GM12878 (cell line): ENCODE results near the gene CCL20. TPM values are rescaled to one million over a fixed set of nuclear protein-coding genes. Genes with fewer than 3 reads are reported as not detected.

ENCODE experiments used
- ATF7 ChIP-seq: fragments of 450-650 bp; IDR thresholded peaks from 2 replicates; pipeline ENCODE4 v1.6.1; 2016; ENCODE audit warnings: low read depth, mild to moderate bottlenecking
- BCL3 ChIP-seq: IDR thresholded peaks from 2 replicates; pipeline ENCODE4 v1.6.1; 2011; ENCODE audit warnings: borderline replicate concordance, low read depth, mild to moderate bottlenecking, moderate library complexity, low read length; ENCODE audit not compliant: insufficient read depth, poor library complexity, severe bottlenecking
- CBX3 ChIP-seq: fragments of 200-600 bp; sonication (generic); IDR thresholded peaks from 2 replicates; pipeline ENCODE4 v1.6.1; 2016; ENCODE audit warnings: low read depth, borderline replicate concordance
- CREM ChIP-seq: IDR thresholded peaks from 2 replicates; pipeline ENCODE4 v1.6.1; 2014; ENCODE audit warnings: antibody characterized with exemption, low read depth
- ELK1 ChIP-seq: IDR thresholded peaks from 2 replicates; pipeline ENCODE4 v1.6.1; 2012; ENCODE audit warnings: low read depth, low read length, improper control_type of control experiment
- EP300 ChIP-seq, 2 experiments: fragments of 150-350 bp in 1 of 2; IDR thresholded peaks; 2 replicates each; pipeline ENCODE4 v1.6.1; 2011 to 2012; ENCODE audit warnings: low read depth in 2 of 2, low read length in 2 of 2, borderline replicate concordance in 1 of 2, improper control_type of control experiment in 1 of 2, inconsistent platforms in 1 of 2; ENCODE audit not compliant: control insufficient read depth in 1 of 2
- ETV6 ChIP-seq, 2 experiments: fragments of 450-650 bp in 1 of 2; IDR thresholded peaks in 1 of 2; conservative IDR thresholded peaks in 1 of 2; 2 replicates each; pipeline ENCODE4 v1.6.1; 2014; ENCODE audit warnings: antibody characterized with exemption in 1 of 2, borderline replicate concordance in 1 of 2, low read depth in 1 of 2, mild to moderate bottlenecking in 1 of 2, moderate library complexity in 1 of 2
- HDAC6 ChIP-seq: fragments of 200-600 bp; sonication (generic); IDR thresholded peaks from one replicate; pipeline ENCODE4 v1.8.0; 2017; ENCODE audit warnings: antibody characterized with exemption; ENCODE audit not compliant: unreplicated experiment
- IKZF2 ChIP-seq, 2 experiments: fragments of 450-650 bp; IDR thresholded peaks; 2 replicates each; pipeline ENCODE4 v1.6.1; 2017; ENCODE audit warnings: mild to moderate bottlenecking in 2 of 2, moderate library complexity in 2 of 2
- KAT2A ChIP-seq: conservative IDR thresholded peaks from 2 replicates; pipeline ENCODE4 v1.6.1; 2011; ENCODE audit warnings: low read depth, low read length; ENCODE audit not compliant: control insufficient read depth
- MEF2B ChIP-seq: fragments of 450-650 bp; IDR thresholded peaks from 2 replicates; pipeline ENCODE4 v1.6.1; 2018; ENCODE audit warnings: mild to moderate bottlenecking, moderate library complexity; ENCODE audit not compliant: partially characterized antibody, poor library complexity, severe bottlenecking
- MXI1 ChIP-seq: fragments of 150-350 bp; IDR thresholded peaks from 2 replicates; pipeline ENCODE4 v1.6.1; 2011; ENCODE audit warnings: low read depth, mild to moderate bottlenecking, inconsistent platforms, low read length, improper control_type of control experiment
- NFYA ChIP-seq: IDR thresholded peaks from 2 replicates; pipeline ENCODE4 v1.6.1; 2011; ENCODE audit warnings: low read depth, mild to moderate bottlenecking, low read length, improper control_type of control experiment, borderline replicate concordance
- NFYB ChIP-seq: IDR thresholded peaks from 2 replicates; pipeline ENCODE4 v1.6.1; 2011; ENCODE audit warnings: low read depth, mild to moderate bottlenecking, low read length, improper control_type of control experiment, moderate library complexity; ENCODE audit not compliant: insufficient read depth
- PBX3 ChIP-seq: IDR thresholded peaks from 2 replicates; pipeline ENCODE4 v1.6.1; 2011; ENCODE audit warnings: mild to moderate bottlenecking, low read depth, low read length, moderate library complexity; ENCODE audit not compliant: insufficient replicate concordance
- RCOR1 ChIP-seq: conservative IDR thresholded peaks from 2 replicates; pipeline ENCODE4 v1.6.1; 2012; ENCODE audit warnings: low read depth, low read length, improper control_type of control experiment
- STAT1 ChIP-seq: fragments of 450-650 bp; conservative IDR thresholded peaks from 2 replicates; pipeline ENCODE4 v1.6.1; 2014; ENCODE audit warnings: antibody characterized with exemption, mild to moderate bottlenecking
- ZNF24 ChIP-seq: fragments of 450-650 bp; IDR thresholded peaks from 2 replicates; pipeline ENCODE4 v1.6.1; 2017; ENCODE audit warnings: antibody characterized with exemption, mild to moderate bottlenecking
- polyA plus RNA-seq, 11 experiments: library from polyadenylated mRNA; depleted of rRNA in 4 of 11; unstranded in 6 of 11; stranded (reverse) in 5 of 11; fragments of >200 nt; fragmentation: Nextera tagmentation in 4 of 11; fragmentation: Illumina TruSeq in 1 of 11; extraction: Ambion mirVana in 4 of 11; extraction: Trizol in 1 of 11; gene quantifications; 1 replicate in 1 of 11; 2 replicates in 10 of 11; pipeline versions ENCODE4 v1.2.1 to v1.2.3, GENCODE V29; 2011 to 2016; ENCODE audit warnings: inconsistent platforms in 2 of 11, missing spikeins in 2 of 11, low read depth in 1 of 11
- total RNA-seq, 4 experiments: library from RNA; depleted of rRNA in 3 of 4; stranded (reverse); fragments of >200 nt in 3 of 4; fragmentation: Illumina TruSeq in 1 of 4; extraction: Trizol in 1 of 4; gene quantifications; 2 replicates each; pipeline versions ENCODE4 v1.2.1 to v1.2.3, GENCODE V29; 2013 to 2021
- TF ChIP-seq, protein P1 (sequence below): fragments of 450-650 bp; IDR thresholded peaks from 2 replicates; pipeline ENCODE4 v1.6.1; 2017; ENCODE audit warnings: low read depth, mild to moderate bottlenecking, moderate library complexity
- TF ChIP-seq, protein P2 (sequence below): IDR thresholded peaks from 2 replicates; pipeline ENCODE4 v1.6.1; 2012; ENCODE audit warnings: low read depth, low read length, improper control_type of control experiment
- TF ChIP-seq, protein P3 (sequence below): fragments of 450-650 bp; IDR thresholded peaks from 2 replicates; pipeline ENCODE4 v1.6.1; 2017; ENCODE audit warnings: mild to moderate bottlenecking

Gene CCL20
- total and polyA plus RNA-seq, 10 of the 15 experiments (the other 5 are each of a cell fraction or from before 2014, with no cell fraction given) = 5.5 to 35.7 (median 15.6) TPM

DNA sequence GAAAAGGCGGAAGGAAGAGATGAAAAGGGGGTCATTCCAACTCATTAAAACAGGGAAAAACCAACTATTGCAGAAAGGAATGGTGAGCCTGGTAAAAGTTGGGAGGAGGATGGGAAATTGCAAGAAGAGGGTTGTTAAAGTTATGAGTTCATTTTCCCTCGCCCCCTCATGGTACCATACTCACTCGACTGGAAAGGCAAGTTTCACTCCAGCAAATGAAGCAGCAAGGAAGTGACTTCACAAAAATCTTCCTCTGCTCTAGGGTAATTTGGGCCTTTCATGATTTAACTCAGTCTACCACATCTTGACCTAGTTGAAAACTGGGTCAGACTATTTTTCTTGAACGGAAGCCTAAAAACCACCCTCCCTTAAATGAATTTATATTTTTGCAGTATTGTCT is 34.9 kb downstream of the CCL20 start (continued):
- TF ChIP-seq ELK1 (no peak), ZNF24 (no peak), NFYA (no peak), BCL3 (peak; percentile 68), STAT1 (no peak), MEF2B (no peak), KAT2A (no peak), CBX3 (no peak), EP300 (IDR thresholded peaks at IDR 0.05; ENCODE audit: borderline replicate concordance in 1 of 2, control insufficient read depth in 1 of 2, low read depth in 2 of 2, low read length in 2 of 2) (0 out of 4 replicates have a peak, but pooled peaks of 1 of the 2 experiments have one; percentile 50), PBX3 (no peak), HDAC6 (no peak), NFYB (no peak), RCOR1 (no peak), ETV6 (conservative IDR thresholded peaks at IDR 0.05 in 1 of 2, IDR thresholded peaks at IDR 0.05 in 1 of 2; ENCODE audit: borderline replicate concordance in 1 of 2, low read depth in 1 of 2) (peak in 1 of 2 experiments; percentile 55; a peak in 2 of 4 replicates), CREM (peak; percentile 82), IKZF2 (IDR thresholded peaks at IDR 0.05) (peak in 1 of 2 experiments; percentile 73; a peak in 3 of 4 replicates), ATF7 (peak; percentile 88), MXI1 (no peak)
- TF ChIP-seq, protein P1, sequence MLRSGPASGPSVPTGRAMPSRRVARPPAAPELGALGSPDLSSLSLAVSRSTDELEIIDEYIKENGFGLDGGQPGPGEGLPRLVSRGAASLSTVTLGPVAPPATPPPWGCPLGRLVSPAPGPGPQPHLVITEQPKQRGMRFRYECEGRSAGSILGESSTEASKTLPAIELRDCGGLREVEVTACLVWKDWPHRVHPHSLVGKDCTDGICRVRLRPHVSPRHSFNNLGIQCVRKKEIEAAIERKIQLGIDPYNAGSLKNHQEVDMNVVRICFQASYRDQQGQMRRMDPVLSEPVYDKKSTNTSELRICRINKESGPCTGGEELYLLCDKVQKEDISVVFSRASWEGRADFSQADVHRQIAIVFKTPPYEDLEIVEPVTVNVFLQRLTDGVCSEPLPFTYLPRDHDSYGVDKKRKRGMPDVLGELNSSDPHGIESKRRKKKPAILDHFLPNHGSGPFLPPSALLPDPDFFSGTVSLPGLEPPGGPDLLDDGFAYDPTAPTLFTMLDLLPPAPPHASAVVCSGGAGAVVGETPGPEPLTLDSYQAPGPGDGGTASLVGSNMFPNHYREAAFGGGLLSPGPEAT = peak; percentile 51
- TF ChIP-seq, protein P2, sequence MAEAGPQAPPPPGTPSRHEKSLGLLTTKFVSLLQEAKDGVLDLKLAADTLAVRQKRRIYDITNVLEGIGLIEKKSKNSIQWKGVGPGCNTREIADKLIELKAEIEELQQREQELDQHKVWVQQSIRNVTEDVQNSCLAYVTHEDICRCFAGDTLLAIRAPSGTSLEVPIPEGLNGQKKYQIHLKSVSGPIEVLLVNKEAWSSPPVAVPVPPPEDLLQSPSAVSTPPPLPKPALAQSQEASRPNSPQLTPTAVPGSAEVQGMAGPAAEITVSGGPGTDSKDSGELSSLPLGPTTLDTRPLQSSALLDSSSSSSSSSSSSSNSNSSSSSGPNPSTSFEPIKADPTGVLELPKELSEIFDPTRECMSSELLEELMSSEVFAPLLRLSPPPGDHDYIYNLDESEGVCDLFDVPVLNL = no peak
- TF ChIP-seq, protein P3, sequence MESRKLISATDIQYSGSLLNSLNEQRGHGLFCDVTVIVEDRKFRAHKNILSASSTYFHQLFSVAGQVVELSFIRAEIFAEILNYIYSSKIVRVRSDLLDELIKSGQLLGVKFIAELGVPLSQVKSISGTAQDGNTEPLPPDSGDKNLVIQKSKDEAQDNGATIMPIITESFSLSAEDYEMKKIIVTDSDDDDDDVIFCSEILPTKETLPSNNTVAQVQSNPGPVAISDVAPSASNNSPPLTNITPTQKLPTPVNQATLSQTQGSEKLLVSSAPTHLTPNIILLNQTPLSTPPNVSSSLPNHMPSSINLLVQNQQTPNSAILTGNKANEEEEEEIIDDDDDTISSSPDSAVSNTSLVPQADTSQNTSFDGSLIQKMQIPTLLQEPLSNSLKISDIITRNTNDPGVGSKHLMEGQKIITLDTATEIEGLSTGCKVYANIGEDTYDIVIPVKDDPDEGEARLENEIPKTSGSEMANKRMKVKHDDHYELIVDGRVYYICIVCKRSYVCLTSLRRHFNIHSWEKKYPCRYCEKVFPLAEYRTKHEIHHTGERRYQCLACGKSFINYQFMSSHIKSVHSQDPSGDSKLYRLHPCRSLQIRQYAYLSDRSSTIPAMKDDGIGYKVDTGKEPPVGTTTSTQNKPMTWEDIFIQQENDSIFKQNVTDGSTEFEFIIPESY = no peak
